Astrocyte of the cerebellum (primary cell): ENCODE measurements around the gene MESP1.

ENCODE experiments used
- DNase-seq: peaks from one replicate; pipeline ENCODE4 v3.0.0-alpha.2; 2011; ENCODE audit warnings: low read depth
- H3K4me3 ChIP-seq: 2 replicates; pipeline ENCODE4 v1.5.1; 2011; ENCODE audit warnings: mild to moderate bottlenecking, low read depth, low read length, moderate library complexity
- CTCF ChIP-seq: IDR thresholded peaks from 2 replicates; pipeline ENCODE4 v1.5.1; 2012; ENCODE audit warnings: low read length, low read depth, moderate library complexity, mild to moderate bottlenecking; ENCODE audit errors: missing control alignments
- in situ Hi-C: cut with HindIII; loops from 2 replicates; pipeline ENCODE4 v1.10.0; 2017; ENCODE audit warnings: low sequenced_read_pairs

Gene MESP1

GRCh38 chr15:89781055-89781454 is 30.0 kb upstream of the MESP1 start:
- no peak for TF ChIP-seq CTCF
- H3K4me3 ChIP-seq = no peak overlapping the region
- DNase-seq = no peak
- in situ Hi-C loops = no loop called here

DNA sequence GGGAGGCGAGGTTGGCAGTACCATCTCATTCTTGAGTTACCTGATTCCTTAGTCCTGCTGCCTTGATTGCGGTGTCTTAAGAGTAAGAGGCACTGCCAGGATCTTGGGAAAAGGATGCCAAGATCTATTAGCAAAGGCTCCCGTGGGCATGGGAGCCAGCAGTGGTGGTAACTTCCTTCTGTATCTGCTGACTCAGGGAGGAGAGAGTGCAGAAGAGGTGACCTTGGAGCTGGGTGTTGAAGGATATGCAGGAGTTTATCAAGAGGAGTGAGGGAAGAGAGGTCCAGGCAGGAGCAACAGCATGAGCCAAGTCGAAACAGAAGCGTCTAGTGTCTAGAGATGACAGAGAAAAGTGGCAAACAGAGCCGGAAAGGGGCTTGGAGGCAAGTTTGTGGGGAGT is 29.6 kb upstream of the MESP1 start:
- TF ChIP-seq CTCF = no peak
- DNase-seq = no peak
- in situ Hi-C loops = no loop called here

DNA sequence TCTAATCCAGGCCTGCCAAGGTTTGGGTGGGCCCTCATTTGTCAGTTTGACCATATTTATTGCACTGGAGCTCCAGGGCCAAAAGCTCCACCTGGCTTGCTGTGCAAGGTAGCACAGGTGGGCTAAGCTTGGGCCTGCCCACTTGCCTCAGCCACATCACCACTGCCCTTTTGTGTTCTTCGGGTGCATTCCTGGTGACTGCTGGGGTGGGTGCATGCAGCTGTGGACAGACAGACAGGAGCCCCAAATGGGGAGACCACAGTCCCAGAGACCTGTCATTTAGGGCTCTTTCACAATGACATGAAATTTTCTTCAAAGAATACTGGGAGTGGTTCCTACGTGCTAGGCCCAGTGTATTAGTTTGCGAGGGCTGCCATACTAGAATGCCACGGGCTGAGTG is 27.8 kb upstream of the MESP1 start:
- in situ Hi-C loops = loop anchor here (5.0 to 10.0 kb wide), 2 partner anchors 57 to 96 kb away; no protein-coding TSS in a partner anchor
- no peak overlapping the region for H3K4me3 ChIP-seq
- TF ChIP-seq CTCF = no peak
- DNase-seq = no peak

More for the DNA sequence above, 29.6 kb upstream of the MESP1 start:
- no peak overlapping the region for H3K4me3 ChIP-seq

DNA sequence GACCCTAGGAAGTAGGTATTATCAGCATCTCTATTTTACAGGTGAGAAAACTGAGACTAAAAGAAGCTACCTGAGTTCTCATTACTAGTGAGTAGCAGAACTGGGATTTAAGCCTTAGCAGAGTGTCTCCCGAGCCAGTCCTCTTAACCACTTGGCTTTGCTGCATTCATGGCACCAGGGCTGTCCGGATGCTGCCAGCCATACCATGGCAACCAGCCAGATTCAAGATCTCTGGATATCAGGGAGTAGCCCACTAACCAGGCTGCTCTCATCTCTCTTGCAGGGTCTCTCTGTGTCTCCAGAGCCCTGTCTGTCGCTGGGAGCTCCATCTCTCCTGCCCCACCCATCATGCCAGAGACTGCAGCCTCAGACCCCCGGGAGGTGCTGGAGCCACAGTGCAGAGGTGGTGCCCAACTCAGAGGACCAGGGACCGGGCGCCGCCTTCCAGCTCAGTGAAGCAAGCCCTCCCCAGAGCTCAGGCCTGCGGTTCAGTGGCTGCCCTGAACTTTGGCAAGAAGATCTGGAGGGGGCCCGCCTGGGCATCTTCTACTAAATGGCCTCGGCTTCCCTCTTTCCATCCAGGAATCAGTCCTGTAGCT is 26.8 kb upstream of the MESP1 start:
- TF ChIP-seq CTCF = no peak
- H3K4me3 ChIP-seq = no peak overlapping the region
- in situ Hi-C loops = loop anchor here (5.0 to 10.0 kb wide), 2 partner anchors 56 to 97 kb away; no protein-coding TSS in a partner anchor
- no peak for DNase-seq

GRCh38 chr15:89777073-89777751 is 26.2 kb upstream of the MESP1 start:
- TF ChIP-seq CTCF = no peak
- no peak for DNase-seq
- no peak overlapping the region for H3K4me3 ChIP-seq
- in situ Hi-C loops = loop anchor here (5.0 to 10.0 kb wide), 2 partner anchors 55 to 98 kb away; no protein-coding TSS in a partner anchor

GRCh38 chr15:89776274-89777072 is 25.4 kb upstream of the MESP1 start, which contains the start of gene MESP2:
TSS of gene MESP2 (plus strand) at chr15:89776332. CDS start at chr15:89776358, 26 bp downstream.
- in situ Hi-C loops = loop anchor here (5.0 to 10.0 kb wide), 2 partner anchors 54 to 98 kb away; no protein-coding TSS in a partner anchor
- TF ChIP-seq CTCF = peak; percentile 47

More at GRCh38 chr15:89776274-89777072, 25.4 kb upstream of the MESP1 start, which contains the start of gene MESP2:
- H3K4me3 ChIP-seq = peak within 1 kb of the TSS; percentile 39
- peak; percentile 35 for DNase-seq
